CD4-positive, alpha-beta T cell (primary cell): ENCODE measurements around the gene DCP1A. TPM values are rescaled to one million over a fixed set of nuclear protein-coding genes. Genes with fewer than 3 reads are reported as not detected.
A peak's percentile ranks its signal among the peaks of the same experiment; 100 is the strongest.
"Not testable (repeated sequence)": the region's sequence is repeated elsewhere in the genome, so short reads cannot be mapped to it uniquely, and the experiment has no call there.

Experiments
- ATAC-seq: fragments of 200-7000 bp; cut with Tn5 transposase; one replicate; pipeline ENCODE4 v1.10.0; 2022; ENCODE audit warnings: mild to moderate bottlenecking; ENCODE audit not compliant: poor library complexity
- CTCF ChIA-PET: fragments of 350-600 bp; sonication (Branson Sonifier 250); formaldehyde crosslinking; loops from one replicate; lab custom pipeline; 2021; ENCODE audit warnings: antibody characterized with exemption, inconsistent platforms; lab: Charles Lee
- POLR2A ChIA-PET: fragments of 350-600 bp; sonication (Branson Sonifier 250); formaldehyde crosslinking; loops from one replicate; lab custom pipeline; 2021; ENCODE audit warnings: antibody characterized with exemption, inconsistent platforms; lab: Charles Lee
- DNase-seq, 14 experiments: peaks; one replicate each; pipeline ENCODE4 v3.0.0-alpha.2; 2013 to 2020; ENCODE audit warnings: mixed read lengths in 2 of 14
- H3K27ac ChIP-seq, 2 donors: one replicate each; pipeline versions ENCODE4 v1.5.1 to v1.7.0; 2013; ENCODE audit warnings: low read length in 2 of 2, low read depth in 1 of 2, mild to moderate bottlenecking in 1 of 2
- H3K27me3 ChIP-seq, 2 experiments: 1 replicate in 1 of 2; 2 replicates in 1 of 2; pipeline versions ENCODE4 v1.6.1 to v1.7.0; 2013; ENCODE audit warnings: low read length in 2 of 2, control low read depth in 1 of 2, mild to moderate bottlenecking in 1 of 2, moderate library complexity in 1 of 2; ENCODE audit not compliant: insufficient read depth in 2 of 2, control insufficient read depth in 1 of 2
- H3K36me3 ChIP-seq: one replicate; pipeline ENCODE4 v1.6.1; 2013; ENCODE audit warnings: low read length, control low read depth; ENCODE audit not compliant: insufficient read depth
- H3K4me1 ChIP-seq: one replicate; pipeline ENCODE4 v1.6.1; 2013; ENCODE audit warnings: low read length, control low read depth; ENCODE audit not compliant: insufficient read depth
- H3K4me3 ChIP-seq: one replicate; pipeline ENCODE4 v1.5.1; 2013; ENCODE audit warnings: mild to moderate bottlenecking, low read length, moderate library complexity
- H3K9me3 ChIP-seq, 2 experiments: 1 replicate in 1 of 2; 2 replicates in 1 of 2; pipeline versions ENCODE4 v1.6.1 to v1.7.0; 2013; ENCODE audit warnings: low read length in 2 of 2, mild to moderate bottlenecking in 2 of 2, control low read depth in 1 of 2, moderate library complexity in 1 of 2; ENCODE audit not compliant: control insufficient read depth in 1 of 2, insufficient read depth in 1 of 2
- H3K27ac Mint-ChIP-seq: one replicate; pipeline ENCODE4 v1.8.0; 2020; ENCODE audit warnings: mixed read lengths
- H3K27me3 Mint-ChIP-seq: one replicate; pipeline ENCODE4 v1.8.0; 2021; ENCODE audit warnings: mixed read lengths
- H3K36me3 Mint-ChIP-seq: one replicate; pipeline ENCODE4 v1.8.0; 2021; ENCODE audit warnings: low read depth, mixed read lengths
- H3K4me1 Mint-ChIP-seq: one replicate; pipeline ENCODE4 v1.8.0; 2021; ENCODE audit warnings: low read depth, mixed read lengths
- H3K4me3 Mint-ChIP-seq: one replicate; pipeline ENCODE4 v1.8.0; 2020; ENCODE audit warnings: mild to moderate bottlenecking, mixed read lengths
- H3K9me3 Mint-ChIP-seq: one replicate; pipeline ENCODE4 v1.8.0; 2020; ENCODE audit warnings: mixed read lengths
- CTCF ChIP-seq: fragments of 200-600 bp; IDR thresholded peaks from one replicate; pipeline ENCODE4 v1.8.0; 2022; ENCODE audit warnings: antibody characterized with exemption, mild to moderate bottlenecking
- intact Hi-C, 2 experiments: fragments of 100-400 bp; cut with DNase I in 1 of 2; cut with micrococcal nuclease in 1 of 2; formaldehyde crosslinking; loops; one replicate each; pipeline versions ENCODE4 v1.15.1 to v1.9.0; 2023 to 2025; cut with DNase I, micrococcal nuclease
- total RNA-seq, 174 experiments: library from RNA in 2 of 174; stranded (reverse) in 2 of 174; gene quantifications; one replicate each; pipeline ENCODE4 v1.2.3 and lab custom pipeline; 2021 to 2026

Gene DCP1A
- total RNA-seq, 2 experiments from 2014 or later: 58.9 to 60.1 TPM

DNA sequence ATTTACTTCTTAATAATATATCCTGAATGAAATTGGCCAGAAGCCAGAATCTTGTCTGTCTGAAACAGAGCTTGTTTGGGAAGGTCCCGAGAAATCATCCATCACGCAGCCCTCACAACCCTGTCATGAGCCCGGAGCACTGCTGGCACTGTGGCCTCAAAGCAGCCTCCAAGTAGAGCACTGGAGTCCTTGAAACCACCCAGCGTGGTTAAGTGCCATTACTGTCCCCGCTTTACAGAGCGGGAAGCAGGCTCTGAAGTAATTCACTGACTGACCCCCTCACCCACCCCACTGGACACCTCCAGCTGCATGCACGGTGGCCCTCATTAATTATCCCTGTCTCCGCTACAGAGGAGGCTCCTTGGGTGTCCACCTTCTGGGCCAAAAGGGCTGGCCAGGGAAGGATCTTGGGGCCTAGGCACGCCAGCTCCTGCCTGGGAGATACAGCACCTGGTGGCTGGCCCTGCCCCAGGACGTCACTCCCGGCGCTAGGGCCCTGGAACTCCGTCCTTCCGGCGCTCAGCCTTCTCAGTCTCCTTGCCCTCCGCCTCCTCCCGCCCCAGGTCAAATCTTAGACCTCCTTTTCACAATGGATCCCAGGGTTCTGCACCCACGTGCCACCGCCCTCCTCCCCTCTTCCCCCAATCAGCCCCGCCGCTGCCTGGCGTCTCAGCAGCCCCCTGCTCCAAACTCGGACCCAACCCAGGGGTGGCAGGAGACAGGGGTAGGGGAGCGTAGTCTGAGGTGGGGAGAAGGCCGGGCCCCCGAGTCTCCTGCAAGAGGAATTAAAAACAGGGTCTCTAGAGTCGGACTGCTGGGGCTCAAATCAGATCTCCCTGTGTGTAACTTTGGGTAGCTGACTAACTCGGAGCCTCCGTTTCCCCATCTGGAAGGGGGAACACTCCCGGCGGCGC lies 92.6 kb downstream of the DCP1A start:
- Mint-ChIP-seq H3K4me1 (peaks cover 46% of the 10 kb centered on the region), H3K9me3 (no peaks in the 10 kb centered on the region), H3K27me3 (no peaks in the 10 kb centered on the region), H3K27ac (peak overlapping the region; percentile 80), H3K4me3 (peak overlapping the region; percentile 92), H3K36me3 (peaks cover 8% of the 10 kb centered on the region)
- H3K27me3 ChIP-seq: no peaks in the 10 kb centered on the region
- peak; percentile 17 to 74 (median 44) for DNase-seq
- intact Hi-C loops: loop anchor here in 1 of 2 experiments (2.0 to 10.0 kb wide), 4 partner anchors 92 to 628 kb away; partner anchors contain the start of genes ACTR8, RFT1 and STIMATE
- H3K27ac ChIP-seq: peak overlapping the region in 1 of 2 donors; percentile 13
- peaks cover 57% of the 10 kb centered on the region for H3K4me1 ChIP-seq
- CTCF ChIA-PET: interaction anchor here (0.5 kb wide), 1 partner anchor 246 kb away, joined by 3 read pairs; no protein-coding TSS in a partner anchor
- no peak for TF ChIP-seq CTCF
- H3K9me3 ChIP-seq: no peaks in the 10 kb centered on the region
- peak; percentile 37 for ATAC-seq
- no peaks in the 10 kb centered on the region for H3K36me3 ChIP-seq
- POLR2A ChIA-PET: interaction anchor here (0.5 to 2.9 kb wide), 4 partner anchors 20 to 154 kb away, joined by 3 to 18 read pairs (median 8); partner anchors contain the start of gene DCP1A
- peak overlapping the region; percentile 70 for H3K4me3 ChIP-seq

DNA sequence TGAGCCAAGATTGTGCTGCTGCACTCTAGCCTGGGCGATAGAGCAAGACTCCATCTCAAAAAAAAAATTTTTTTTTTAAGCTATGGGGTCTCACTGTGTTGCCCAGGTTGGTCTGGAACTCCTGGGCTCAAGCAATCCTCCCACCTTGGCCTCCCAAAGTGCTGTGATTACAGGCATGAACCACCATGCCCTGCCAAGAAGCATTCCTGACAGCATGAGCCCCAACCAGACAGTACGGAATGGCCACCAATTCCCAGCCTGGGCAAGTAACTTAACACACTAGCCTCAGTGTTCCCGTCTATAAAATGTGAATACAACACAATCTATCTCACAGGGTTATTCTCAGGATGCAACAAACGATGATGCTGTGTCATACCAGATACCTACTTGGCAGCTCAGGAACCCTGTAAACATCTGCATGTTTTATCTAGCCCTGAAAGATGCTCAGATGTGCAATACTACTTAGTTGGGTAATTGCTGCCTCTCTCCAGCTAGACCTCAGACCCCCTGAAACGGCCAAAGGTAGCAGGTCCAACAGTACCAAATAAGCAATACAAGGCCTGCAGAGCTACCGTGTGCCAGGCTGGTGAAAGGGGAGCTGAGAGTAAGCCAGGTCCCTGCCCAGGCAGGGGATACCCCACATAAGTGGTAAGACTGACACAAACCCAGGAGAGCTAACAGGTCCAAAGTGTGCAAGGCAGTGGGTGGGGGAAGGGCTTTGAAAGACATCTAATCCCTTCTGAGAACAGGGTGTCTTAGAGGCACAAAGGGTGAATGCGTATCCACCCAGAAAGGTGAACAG lies 93.4 kb downstream of the DCP1A start:
- no peak overlapping the region for H3K27ac ChIP-seq
- H3K36me3 ChIP-seq: no peaks in the 10 kb centered on the region
- ChIA-PET POLR2A (interaction anchor here (0.5 to 2.9 kb wide), 3 partner anchors 21 to 93 kb away, joined by 3 to 18 read pairs (median 14); partner anchors contain the start of gene DCP1A), CTCF (no interaction called here)
- intact Hi-C loops: loop anchor here in 1 of 2 experiments (2.0 to 10.0 kb wide), 2 partner anchors 91 to 359 kb away; partner anchors contain the start of gene STIMATE
- Mint-ChIP-seq H3K27ac (peak overlapping the region; percentile 80), H3K27me3 (no peaks in the 10 kb centered on the region), H3K36me3 (peaks cover 8% of the 10 kb centered on the region), H3K9me3 (no peaks in the 10 kb centered on the region), H3K4me1 (peaks cover 51% of the 10 kb centered on the region), H3K4me3 (peak overlapping the region; percentile 92)
- H3K4me1 ChIP-seq: peaks cover 65% of the 10 kb centered on the region
- no peaks in the 10 kb centered on the region for H3K9me3 ChIP-seq
- DNase-seq (no peak), ATAC-seq (no peak)
- no peaks in the 10 kb centered on the region for H3K27me3 ChIP-seq
- peak overlapping the region; percentile 70 for H3K4me3 ChIP-seq
- TF ChIP-seq CTCF: no peak

DNA sequence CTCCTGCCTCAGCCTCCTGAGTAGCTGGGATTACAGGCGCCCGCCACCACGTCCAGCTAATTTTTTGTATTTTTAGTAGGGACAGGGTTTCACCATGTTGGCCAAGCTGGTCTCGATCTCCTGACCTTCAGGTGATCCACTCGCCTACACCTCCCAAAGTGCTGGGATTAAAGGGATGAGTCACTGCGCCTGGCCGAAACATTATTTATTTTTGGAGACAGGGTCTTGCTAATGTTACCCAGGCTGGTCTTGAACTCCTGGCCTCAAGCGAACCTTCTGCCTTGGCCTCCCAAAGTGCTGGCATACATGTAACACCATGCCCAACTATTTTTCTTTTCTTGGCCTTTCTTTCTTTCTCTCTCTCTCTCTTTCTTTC lies 94.4 kb downstream of the DCP1A start:
- Mint-ChIP-seq H3K27ac (peak overlapping the region; percentile 69), H3K4me3 (peak overlapping the region; percentile 38), H3K4me1 (peaks cover 60% of the 10 kb centered on the region)
- CTCF ChIA-PET, H3K27ac ChIP-seq, H3K9me3 ChIP-seq, ATAC-seq, H3K36me3 Mint-ChIP-seq, H3K36me3 ChIP-seq, H3K4me3 ChIP-seq, H3K27me3 ChIP-seq, DNase-seq, H3K27me3 Mint-ChIP-seq, H3K9me3 Mint-ChIP-seq: not testable (repeated sequence)
- peaks cover 73% of the 10 kb centered on the region for H3K4me1 ChIP-seq
- intact Hi-C loops: loop anchor here in 1 of 2 experiments (10.0 kb wide), 1 partner anchor 358 kb away; the partner anchor contains the start of gene STIMATE
- POLR2A ChIA-PET: interaction anchor here (2.9 kb wide), 1 partner anchor 94 kb away, joined by 18 read pairs; the partner anchor contains the start of gene DCP1A
